ENCODE data around the gene PSD4. TPM values are rescaled to one million over a fixed set of nuclear protein-coding genes. Genes with fewer than 3 reads are reported as not detected.

The PSD4 gene
- polyA plus RNA-seq, 1 of the 3 experiments (the other 2 are of a cell fraction) = 0.35 TPM

- peaks cover 19% of the 10 kb centered on the region; the same call in 1 of the 2 replicates for H3K27me3 ChIP-seq (ENCODE audit: insufficient read depth)
- H3K4me1 ChIP-seq (ENCODE audit: control insufficient read depth in 1 of 2, insufficient read depth in 2 of 2, low read depth in 1 of 2, low read length in 1 of 2) = no peaks in the 10 kb centered on the region
- H3K4me2 ChIP-seq = no peak overlapping the region
- no peak overlapping the region for H3K9ac ChIP-seq
- 25% methylated on average over 13 of the region's 13 CpGs for WGBS (ENCODE audit: low lambda C conversion rate)
- POLR2A ChIA-PET = no interaction called here
- H3K9me2 ChIP-seq = no peaks in the 10 kb centered on the region
- no peak overlapping the region for H3K4me3 ChIP-seq (ENCODE audit: low read depth in 2 of 2, low read length in 1 of 2)
- H3K9me3 ChIP-seq = no peaks in the 10 kb centered on the region
- no peak overlapping the region for H3K27ac ChIP-seq (ENCODE audit: low read depth in 2 of 2, low read length in 1 of 2)
- no peaks in the 10 kb centered on the region for H3K79me2 ChIP-seq (ENCODE audit: insufficient read depth)
- no peaks in the 10 kb centered on the region for H3F3A ChIP-seq (replicated peaks; ENCODE audit: insufficient read depth)
- H3K36me3 ChIP-seq (replicated peaks in 1 of 2; ENCODE audit: control insufficient read depth in 1 of 2, insufficient read depth in 2 of 2, low read length in 1 of 2) = no peaks in the 10 kb centered on the region
- CTCF ChIA-PET = interaction anchor here (0.6 to 7.6 kb wide), 47 partner anchors 9 to 1337 kb away, joined by 3 to 68 read pairs (median 5); partner anchors contain the start of genes IL1RN and PSD4
- no peaks in the 10 kb centered on the region for H4K20me1 ChIP-seq (ENCODE audit: insufficient read depth)
- H2AFZ ChIP-seq (ENCODE audit: low read depth) = no peak overlapping the region
- DNase-seq = peak; percentile 49
- TF ChIP-seq RCOR1 (IDR thresholded peaks at IDR 0.05; ENCODE audit: low read length) (no peak), CTCF (IDR thresholded peaks at IDR 0.05) (peak; percentile 81), ZBTB33 (IDR thresholded peaks at IDR 0.05; ENCODE audit: borderline replicate concordance, low read depth) (no peak), RAD21 (IDR thresholded peaks at IDR 0.05; ENCODE audit: low read length) (peak; percentile 55), SMC3 (IDR thresholded peaks at IDR 0.05; ENCODE audit: low read depth, low read length) (peak; percentile 61), EZH2phosphoT487 (IDR thresholded peaks at IDR 0.05; ENCODE audit: borderline replicate concordance, low read depth) (no peak)
These were observed 35.1 kb upstream of the PSD4 start for GRCh38 chr2:113138428-113139322.

- no peak overlapping the region for H3K4me2 ChIP-seq
- peaks cover 6% of the 10 kb centered on the region; the same call in 1 of the 2 replicates for H3K27me3 ChIP-seq (ENCODE audit: insufficient read depth)
- H2AFZ ChIP-seq (ENCODE audit: low read depth) = no peak overlapping the region
- H4K20me1 ChIP-seq (ENCODE audit: insufficient read depth) = no peaks in the 10 kb centered on the region
- H3K9me3 ChIP-seq = no peaks in the 10 kb centered on the region
- no peaks in the 10 kb centered on the region for H3K9me2 ChIP-seq
- H3K9ac ChIP-seq = no peak overlapping the region
- POLR2A ChIA-PET = no interaction called here
- H3K79me2 ChIP-seq (ENCODE audit: insufficient read depth) = no peaks in the 10 kb centered on the region
- no peak overlapping the region for H3K4me3 ChIP-seq (ENCODE audit: low read depth in 2 of 2, low read length in 1 of 2)
- WGBS (ENCODE audit: low lambda C conversion rate) = 21% methylated on average over 6 of the region's 6 CpGs
- no peaks in the 10 kb centered on the region for H3K36me3 ChIP-seq (replicated peaks in 1 of 2; ENCODE audit: control insufficient read depth in 1 of 2, insufficient read depth in 2 of 2, low read length in 1 of 2)
- H3F3A ChIP-seq (replicated peaks; ENCODE audit: insufficient read depth) = no peaks in the 10 kb centered on the region
- no peaks in the 10 kb centered on the region for H3K4me1 ChIP-seq (ENCODE audit: control insufficient read depth in 1 of 2, insufficient read depth in 2 of 2, low read depth in 1 of 2, low read length in 1 of 2)
- CTCF ChIA-PET = interaction anchor here (1.2 to 2.0 kb wide), 4 partner anchors 64 to 249 kb away, joined by 3 to 10 read pairs (median 4); no protein-coding TSS in a partner anchor
- no peak overlapping the region for H3K27ac ChIP-seq (ENCODE audit: low read depth in 2 of 2, low read length in 1 of 2)
- no peak for DNase-seq
- TF ChIP-seq RXRA (IDR thresholded peaks at IDR 0.05; ENCODE audit: borderline replicate concordance, low read depth) (no peak), RAD21 (IDR thresholded peaks at IDR 0.05; ENCODE audit: low read length) (no peak), SIN3A (IDR thresholded peaks at IDR 0.05; ENCODE audit: borderline replicate concordance, low read depth, low read length) (no peak), CTCF (IDR thresholded peaks at IDR 0.05) (no peak), REST (IDR thresholded peaks at IDR 0.05; ENCODE audit: low read depth, low read length) (no peak), JUND (IDR thresholded peaks at IDR 0.05) (no peak), EZH2phosphoT487 (IDR thresholded peaks at IDR 0.05; ENCODE audit: borderline replicate concordance, low read depth) (no peak), GATA2 (CRISPR knock-in tag; IDR thresholded peaks at IDR 0.05) (no peak), TCF12 (IDR thresholded peaks at IDR 0.05) (no peak), FOSL2 (IDR thresholded peaks at IDR 0.05; ENCODE audit: borderline replicate concordance, low read depth) (no peak)
These were observed 32.3 kb upstream of the PSD4 start for GRCh38 chr2:113141451-113141850.

All from SK-N-SH (cell line).